IPS-NIHi7 (cell line): ENCODE results near the gene ACOX1.
"Not testable (repeated sequence)": the region's sequence is repeated elsewhere in the genome, so short reads cannot be mapped to it uniquely, and the experiment has no call there.

Source experiments
- DNase-seq: peaks from one replicate; pipeline ENCODE4 v3.0.0; 2012; ENCODE audit warnings: mixed read lengths; ENCODE audit errors: extremely low spot score

ACOX1 gene

DNA sequence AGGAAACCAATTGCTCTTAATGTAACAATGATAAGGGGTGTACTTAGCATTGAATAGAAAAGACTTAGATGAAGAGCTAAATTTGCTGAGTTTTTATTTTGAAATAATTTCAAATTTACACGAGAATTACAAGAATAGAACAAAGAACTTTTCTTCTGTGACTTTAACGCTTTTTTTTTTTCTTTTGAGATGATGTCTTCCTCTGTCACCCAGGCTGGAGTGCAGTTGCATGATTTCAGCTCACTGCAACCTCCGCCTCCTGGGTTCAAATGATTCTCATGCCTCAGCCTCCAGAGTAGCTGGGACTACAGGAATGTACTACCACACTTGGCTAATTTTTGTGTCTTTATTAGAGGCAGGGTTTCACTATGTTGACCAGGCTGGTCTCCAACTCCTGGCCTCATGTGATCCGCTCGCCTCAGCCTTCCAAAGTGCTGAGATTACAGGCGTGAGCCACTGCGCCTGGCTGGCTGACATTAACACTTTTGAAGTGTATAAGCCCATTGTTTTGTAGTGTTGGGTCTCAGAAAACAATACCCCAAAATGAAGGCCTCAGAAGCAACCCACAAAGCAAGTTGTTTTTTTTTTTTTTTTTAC is 2.2 kb upstream of the ACOX1 start:
- no peak for DNase-seq

DNA sequence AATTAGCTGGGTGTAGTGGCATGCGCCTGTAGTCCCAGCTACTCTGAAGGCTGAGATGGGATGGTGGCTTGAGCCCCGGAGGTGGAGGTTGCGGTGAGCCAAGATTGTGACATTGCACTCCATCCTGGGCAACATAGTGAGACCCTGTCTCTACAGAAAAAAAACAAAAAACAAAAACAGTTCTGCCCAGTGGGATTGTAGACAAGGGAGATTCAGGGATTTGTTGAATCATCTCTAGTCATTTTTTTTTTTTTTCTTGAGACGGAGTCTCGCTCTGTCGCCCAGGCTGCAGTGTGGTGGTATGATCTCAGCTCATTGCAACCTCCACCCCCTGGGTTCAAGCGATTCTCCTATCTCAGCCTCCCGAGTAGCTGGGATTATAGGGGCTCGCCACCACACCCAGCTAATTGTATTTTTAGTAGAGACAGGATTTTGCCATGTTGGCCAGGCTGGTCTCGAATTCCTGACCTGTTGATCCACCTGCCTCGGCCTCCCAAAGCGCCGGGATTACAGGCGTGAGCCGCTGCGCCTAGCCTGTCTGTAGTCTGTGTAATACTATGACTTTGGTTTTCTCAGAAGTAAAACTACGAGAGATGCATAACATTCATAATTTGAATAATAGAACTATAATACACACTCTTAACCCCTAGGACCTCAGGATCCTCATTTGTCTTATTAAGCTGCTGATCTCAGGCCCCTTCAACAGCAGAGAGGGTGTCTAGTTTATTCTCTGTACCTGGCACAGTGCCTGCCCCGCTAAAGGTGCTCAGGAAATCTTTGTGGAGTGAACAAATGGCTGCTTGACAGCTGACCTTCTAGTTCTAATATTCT is 1.4 kb upstream of the ACOX1 start:
- no peak for DNase-seq

DNA sequence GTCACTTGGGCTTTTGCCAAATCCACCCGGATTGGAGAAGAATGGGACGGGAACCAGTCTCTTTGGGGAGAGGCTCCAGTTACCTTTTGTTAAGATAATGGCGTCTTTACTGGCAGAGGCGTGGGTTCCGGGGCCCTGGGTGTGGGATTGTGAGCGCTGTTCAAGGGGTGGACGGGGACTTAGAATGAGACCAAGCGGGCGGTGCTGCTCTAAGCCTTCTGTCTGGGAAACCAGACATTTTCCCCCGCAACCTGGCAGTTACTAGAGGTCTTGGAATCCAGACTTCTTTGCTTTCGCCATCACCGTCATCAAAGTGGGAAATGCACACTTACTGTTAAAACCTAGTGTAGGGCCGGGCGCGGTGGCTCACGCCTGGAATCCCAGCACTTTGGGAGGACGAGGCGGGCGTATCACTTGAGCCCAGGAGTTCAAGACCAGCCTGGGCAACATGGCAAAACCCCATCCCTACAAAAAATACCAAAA is 780 bp upstream of the ACOX1 start:
- no peak for DNase-seq

DNA sequence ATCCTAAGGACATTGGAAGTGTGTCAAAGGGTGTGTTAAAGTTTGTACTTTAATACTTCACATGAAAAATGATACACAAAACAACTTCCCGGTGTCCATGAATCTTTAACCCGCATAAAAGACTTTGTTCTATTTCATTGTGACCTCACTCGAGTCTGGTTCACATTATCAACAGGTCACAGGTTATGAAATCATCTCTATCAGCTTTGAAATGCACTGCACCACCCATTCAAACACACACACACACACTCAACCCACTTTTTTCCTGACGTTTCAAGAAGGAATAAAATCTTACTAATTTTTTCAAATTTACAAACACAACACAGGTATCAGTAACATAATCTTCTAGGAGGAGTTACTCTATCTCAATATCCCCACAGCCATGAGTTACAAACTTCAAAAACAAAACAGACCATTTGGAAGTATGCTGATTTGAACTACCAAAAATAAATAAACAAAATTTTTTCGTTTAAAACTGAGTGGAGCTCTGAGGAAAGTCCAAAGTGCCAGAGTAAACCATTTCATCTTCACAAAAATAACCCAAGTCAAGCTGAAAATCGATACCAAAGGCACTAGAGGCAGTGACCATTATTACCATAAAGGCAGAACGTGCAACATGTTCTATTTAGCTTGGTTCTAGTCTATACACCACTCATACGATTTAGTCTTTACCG is 2.7 kb downstream of the ACOX1 start:
- DNase-seq, result no peak

DNA sequence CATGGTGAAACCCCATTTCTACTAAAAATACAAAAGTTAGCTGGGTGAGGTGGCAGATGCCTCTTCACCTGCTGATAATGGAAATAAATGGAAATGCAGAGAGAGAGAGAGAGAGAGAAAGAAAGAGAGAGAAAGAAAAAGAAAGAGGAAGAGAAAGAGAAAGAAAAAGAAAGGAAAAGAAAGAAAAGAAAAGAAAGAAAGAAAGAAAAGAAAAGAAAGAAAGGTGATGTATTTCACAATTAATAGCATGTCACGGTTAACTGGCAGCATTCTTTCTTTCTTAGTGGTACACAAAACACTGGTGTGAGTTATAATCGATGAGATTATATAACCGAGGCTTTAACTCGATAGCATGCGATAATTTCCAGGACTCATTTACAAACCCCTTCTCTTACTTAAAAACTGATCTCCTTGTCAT is 3.2 kb downstream of the ACOX1 start:
- DNase-seq, result no peak

DNA sequence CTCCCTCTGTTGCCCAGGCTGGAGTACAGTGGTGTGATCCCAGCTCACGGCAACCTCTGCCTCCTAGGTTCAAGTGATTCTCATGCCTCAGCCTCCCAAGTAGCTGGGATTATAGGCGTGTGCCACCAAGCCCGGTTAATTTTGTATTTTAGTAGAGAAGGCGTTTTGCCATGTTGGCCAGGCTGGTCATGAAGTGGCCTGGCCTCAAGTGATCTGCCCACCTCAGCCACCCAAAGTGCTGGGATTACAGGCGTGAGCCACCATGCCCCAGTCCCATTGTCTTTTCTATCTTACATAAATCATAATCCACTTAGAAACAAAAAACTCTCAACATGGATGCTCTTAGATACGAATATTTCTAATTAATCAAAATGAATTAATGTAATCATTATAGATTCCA is 3.8 kb downstream of the ACOX1 start:
- not testable (repeated sequence) for DNase-seq

DNA sequence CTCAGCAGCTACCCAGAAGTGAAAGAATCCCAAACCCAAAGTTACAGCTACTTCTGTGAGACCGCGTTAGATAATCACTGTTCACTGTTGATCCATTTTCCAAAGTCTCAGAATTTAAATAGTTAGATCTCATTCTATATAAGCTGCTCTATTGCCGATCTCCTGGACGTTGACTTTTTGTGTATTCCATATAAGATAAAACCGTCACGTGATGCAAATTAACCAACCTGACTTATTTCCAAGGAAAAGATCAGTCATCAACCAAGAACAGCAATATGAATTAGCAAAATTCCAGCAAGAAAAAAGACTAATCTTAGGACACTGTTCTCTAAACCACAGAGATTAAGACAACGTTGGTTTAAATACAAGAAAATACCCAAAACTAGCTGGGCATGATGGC is 8.3 kb downstream of the ACOX1 start:
- DNase-seq, result no peak

DNA sequence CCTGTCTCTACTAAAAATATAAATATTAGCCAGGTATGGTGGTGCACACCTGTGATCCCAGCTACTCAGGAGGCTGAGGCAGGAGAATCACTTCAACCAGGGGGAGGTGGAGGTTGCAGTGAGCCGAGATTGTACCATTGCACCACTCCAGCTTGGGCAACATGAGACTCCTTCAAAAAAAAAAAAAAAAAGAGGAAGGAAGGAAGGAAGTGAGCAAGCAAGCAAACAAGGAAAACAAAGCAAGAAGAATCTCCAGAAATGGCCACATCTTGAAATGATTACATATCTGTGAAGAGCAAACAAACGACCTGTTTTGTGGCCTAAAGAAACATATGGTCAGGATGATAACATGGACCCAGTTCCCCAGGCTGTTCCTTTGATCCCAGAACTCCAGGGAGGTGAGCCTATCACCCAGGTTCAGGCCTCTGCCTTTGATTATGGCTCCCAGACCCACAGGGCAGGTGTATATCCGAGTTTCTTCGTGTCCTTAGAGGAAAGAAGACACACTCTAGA is 8.9 kb downstream of the ACOX1 start:
- no peak for DNase-seq

DNA sequence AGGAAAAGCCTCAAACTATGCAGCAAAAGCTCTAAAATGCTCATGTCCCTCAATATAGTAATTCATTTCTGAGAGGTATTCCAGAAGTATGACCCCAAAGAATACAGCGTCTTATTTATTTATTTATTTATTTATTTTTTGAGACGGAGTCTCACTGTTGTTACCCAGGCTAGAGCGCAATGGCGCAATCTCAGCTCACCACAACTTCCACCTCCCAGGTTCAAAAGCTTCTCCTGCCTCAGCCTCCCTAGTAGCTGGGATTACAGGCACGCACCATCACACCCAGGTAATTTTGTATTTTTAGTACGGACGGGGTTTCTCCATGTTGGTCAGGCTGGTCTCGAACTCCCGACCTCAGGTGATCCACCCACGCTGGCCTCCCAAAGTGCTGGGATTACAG is 9.9 kb downstream of the ACOX1 start:
- not testable (repeated sequence) for DNase-seq

DNA sequence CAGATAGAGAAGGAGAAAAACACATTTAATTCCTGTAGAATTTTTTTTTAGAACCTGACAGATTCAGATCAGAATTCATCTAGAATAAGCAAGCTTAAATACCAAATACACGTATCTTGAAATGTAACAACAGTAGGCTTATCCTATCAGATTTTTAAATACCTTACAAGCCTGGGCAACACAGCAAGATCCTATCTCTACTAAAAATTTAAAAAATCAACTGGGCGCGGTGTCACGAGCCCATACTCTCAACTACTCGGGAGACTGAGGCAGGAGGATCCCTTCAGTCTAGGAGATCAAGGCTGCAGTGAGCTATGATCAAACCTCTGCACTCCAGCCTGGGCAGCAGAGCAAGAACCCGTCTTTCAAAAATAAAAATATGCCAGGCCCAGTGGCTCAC is 13.5 kb downstream of the ACOX1 start:
- no peak for DNase-seq

DNA sequence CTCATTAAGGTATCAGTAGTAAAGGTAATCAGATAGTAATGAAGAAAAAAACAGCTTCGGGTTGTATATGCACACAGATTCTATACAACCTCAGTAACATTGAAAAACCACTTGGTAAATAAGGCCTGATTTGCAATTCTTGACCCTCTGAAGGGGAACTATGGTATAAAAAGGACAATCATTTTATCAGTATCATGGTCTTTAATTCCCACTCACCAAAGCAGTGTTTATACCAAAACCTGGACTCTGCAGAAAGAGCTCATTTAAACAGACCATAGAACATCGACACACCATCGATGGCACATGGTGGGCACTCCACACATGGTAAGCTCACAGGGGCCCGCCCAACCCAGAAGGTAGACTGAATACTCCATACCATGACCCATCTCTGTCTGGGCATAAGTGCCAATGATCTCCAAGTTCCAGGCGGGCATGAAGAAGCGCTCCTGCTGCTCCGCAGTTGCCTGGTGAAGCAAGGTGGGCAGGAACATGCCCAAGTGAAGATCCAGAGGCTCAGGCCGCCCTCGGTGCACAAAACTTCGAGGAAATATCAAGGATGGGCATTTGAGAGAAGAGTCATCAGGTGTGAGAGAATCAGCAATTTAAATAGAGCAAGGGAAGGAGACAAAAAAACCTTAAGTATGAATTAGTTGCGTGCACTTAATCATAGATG is 19.0 kb downstream of the ACOX1 start:
- DNase-seq, result no peak

DNA sequence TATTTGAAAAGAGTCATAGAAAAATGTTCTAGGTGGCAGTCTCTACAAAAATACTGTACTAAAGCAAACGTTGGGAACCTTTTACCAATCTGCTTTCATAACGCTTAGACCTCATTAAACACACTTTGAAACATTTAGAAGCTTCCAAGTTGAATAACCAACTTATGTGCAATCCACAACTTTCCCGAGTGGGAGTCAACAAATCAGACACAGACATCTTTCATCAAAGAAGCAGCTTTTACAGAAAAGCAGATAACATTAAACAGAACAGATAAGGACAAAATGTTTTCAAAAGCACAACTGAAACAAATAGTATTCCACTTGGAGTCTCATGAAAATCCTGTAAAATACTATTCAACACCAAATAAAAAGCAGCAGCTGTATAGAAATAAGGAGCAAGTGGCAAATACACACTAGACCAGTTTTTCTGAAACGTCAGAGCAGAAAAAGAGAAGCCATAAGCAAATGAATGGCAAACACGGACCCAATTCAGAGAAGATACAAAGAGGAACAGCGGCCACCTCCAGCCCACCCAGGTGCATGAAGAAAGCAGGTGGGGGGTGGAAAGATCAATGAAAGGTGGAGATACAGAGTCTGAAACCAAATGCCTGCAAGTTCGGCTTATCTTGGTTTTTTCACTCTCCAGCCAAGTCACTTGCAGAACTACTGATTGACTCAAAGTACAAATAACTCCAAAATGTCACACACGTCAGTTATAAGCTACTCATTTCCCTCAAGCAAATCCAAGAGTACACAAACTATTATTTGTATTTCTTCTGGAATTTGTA is 19.7 kb downstream of the ACOX1 start:
- DNase-seq, result peak; percentile 46

DNA sequence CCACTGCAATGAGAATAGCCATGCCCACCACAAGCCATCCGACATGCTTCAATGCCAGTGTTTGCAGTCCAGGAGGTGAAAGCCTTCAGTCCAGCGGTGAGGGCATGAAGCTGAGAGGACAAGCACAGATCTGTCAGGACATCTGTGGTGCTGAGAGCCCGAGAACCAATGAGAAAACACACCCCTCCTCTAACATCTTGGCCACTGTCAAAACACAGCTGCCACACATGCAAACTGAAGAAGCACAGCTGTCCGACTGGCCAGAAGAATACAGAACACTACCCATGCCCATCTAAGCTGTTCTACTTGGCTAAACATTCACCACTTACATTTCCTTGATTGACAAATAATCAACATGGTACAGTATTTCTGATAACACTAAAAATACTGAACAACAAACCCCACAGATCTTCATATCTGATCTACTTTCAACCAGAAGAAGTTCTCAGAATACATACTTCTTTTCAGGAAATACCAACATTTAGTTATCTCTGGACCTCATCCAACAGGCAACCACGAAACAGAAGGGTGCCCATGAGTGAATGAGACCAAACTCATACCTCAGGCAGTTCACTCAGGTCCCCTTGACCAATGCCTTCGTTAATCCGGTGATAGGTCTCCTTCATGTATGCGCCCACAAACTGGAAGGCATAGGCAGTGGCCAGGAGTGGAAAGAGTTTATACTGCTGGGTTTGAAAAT is 28.0 kb downstream of the ACOX1 start:
- DNase-seq, result no peak

DNA sequence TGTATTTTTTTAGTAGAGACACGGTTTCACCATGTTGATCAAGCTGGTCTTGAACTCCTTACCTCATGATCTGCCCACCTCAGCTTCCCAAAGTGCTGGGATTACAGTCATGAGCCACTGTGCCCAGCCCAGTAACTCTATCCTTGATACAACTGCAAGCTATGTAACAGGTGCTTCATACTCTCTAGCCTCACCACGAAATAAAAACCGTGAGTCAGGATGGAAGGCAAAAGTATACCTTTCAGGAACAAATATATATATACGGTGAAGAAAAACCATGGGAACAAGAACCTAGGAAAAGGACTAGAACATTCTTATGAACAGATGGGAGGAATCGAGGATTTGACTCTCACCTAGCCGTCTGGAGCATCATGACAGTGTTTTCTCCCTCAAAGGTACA is 28.5 kb downstream of the ACOX1 start:
- DNase-seq, result no peak

DNA sequence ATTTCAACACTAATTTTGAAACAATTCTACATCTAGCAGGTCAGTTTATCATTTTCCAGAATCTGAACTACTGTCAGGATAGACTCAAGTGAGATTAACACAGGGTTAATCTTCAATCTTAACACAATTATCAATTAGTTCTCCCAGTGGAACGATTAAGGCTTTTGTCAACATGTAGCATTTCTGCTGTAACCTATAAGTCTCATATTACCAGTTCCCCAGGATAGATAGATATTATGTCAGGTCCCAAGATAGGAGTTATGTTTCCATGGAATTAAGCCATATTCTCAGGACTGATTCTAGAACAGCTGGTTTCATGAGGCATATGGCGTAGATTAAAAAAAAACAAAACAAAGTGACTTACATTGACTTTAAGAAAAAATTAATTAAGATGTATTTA is 33.8 kb downstream of the ACOX1 start:
- no peak for DNase-seq

DNA sequence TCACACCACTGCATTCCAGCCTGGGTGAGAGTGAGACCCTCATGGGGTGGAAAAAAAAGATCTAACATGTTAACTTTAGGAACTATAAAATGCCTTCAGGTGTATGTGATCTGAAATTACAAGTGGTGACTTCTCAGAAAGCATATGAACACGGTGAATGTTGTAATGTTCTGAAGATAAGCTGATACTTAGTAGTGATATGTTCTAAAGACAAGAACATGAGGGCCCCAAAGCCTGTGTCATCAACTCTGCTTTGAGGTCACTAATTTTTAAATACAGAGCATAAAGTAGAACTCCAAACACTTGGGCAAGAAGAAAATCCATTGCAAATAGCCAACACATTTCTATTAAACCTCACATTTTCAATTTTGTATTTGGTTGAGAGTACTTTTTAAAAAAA is 35.5 kb downstream of the ACOX1 start:
- DNase-seq, result no peak

DNA sequence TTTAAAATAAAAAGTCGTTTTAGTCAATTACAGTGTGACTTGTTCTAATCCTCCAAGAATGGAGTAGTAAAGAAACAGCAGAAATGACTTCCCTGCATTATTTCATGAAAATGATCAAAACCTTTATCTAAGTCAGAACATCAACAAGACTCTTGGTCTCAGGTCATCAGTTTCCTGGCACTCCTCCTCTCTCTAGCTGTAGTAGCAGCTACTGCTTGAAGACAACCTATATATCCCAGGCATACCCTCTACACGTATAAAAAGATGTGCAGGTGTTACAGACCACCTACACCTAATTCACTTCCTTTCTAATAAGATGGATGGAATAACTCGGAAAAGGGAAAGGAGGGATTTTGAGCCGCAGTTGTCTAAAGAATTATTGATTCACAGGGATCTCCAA is 36.5 kb downstream of the ACOX1 start:
- DNase-seq, result no peak

DNA sequence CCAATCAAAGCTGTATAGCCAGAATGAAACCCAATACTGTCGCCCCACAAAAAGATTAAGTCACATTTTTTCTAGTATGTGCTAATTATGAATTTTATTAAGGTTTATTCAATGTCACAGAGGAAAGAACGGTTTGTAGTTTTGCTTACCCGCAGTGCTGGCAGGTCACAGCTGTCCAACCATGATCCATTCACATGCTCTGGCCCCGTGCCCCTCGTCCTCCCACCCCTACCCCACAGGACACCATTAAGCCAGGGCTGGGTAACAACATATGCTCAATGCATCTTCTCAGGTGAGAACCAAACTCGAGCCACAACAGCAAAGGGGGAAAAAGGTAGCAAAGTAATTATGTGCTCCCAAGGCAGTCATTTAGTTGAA is 37.5 kb downstream of the ACOX1 start:
- DNase-seq, result no peak

DNA sequence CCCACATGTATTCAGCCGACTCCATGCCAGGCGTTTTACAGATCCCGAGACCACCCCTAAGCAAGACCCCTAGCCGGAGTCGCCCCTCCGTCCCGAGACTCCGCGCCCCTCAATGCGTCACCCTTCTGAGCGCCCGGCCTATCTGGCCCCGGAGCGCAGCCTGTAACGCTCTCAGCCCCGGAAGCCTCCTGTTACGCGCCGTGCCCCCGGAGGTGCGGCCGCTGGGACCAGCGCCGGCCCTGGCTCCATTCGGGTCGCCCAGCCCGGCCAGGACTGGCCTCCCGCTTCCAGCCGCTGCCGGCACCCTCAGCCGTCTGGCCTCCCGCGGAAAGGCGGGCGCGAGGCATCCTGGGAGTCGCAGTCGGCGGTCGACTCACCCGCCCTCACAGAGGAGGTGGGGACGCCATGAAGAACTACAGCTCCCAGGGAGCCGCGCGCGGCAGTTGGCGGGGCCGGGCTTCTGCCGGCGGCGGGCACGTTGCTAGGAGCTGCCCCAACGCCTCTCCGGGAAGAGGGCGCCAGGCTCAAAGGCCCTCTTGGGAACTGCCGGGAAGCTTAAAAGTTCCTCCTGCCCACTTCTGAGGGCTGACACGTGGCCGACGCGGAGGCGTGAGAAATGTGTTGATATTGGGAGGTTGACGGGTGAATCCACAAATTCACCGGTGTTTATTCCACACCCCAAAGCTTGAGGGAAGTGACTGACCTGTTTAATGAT is 38.1 kb downstream of the ACOX1 start, which contains the start of gene FBF1:
Gene FBF1, minus strand, starts transcription at position 316 of the 715 bp plus-strand sequence. CDS start 2,893 bp downstream, outside the sequence.
- peak; percentile 100 for DNase-seq

DNA sequence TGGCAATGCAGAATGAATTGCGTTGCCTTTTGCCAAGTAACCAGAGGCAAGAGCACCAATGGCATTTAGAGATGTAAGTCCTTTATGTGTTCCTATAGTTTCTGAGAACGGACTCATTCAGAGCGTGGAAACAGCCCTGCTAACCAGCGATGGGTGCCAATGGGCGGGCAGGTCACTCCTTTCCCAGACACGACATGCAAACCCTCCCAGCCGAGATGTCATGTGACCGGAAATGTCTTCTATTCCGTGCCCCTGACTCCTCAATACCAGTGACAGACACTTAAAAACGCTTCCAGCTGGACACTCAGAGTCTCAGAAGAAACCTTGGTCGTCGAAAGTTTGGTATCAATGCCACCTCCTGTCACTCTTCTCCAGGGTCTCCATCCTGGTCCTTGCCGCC is 41.3 kb downstream of the ACOX1 start:
- no peak for DNase-seq
